GM19452 (cell line): Measurements from ENCODE around the gene ZC2HC1C.

Experiments
- ATAC-seq: cut with Tn5 transposase; IDR thresholded peaks from one replicate; pipeline ENCODE4 v1.9.1; 2021; ENCODE audit not compliant: unreplicated experiment

Gene ZC2HC1C, protein sequence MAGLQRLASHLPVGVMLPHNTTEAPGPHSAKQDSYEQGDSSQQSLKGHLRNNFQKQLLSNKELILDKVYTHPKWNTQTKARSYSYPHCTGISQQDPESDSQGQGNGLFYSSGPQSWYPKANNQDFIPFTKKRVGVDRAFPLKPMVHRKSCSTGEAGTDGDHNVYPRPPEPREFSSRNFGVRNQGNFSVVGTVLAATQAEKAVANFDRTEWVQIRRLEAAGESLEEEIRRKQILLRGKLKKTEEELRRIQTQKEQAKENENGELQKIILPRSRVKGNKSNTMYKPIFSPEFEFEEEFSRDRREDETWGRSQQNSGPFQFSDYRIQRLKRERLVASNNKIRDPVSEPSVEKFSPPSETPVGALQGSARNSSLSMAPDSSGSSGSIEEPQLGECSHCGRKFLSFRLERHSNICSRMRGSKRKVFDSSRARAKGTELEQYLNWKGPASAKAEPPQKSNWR

GRCh38 chr14:75069121-75069810, at the start of gene ZC2HC1C:
Gene ZC2HC1C (plus strand): TSS chr14:75069641. CDS start chr14:75070574, 933 bp downstream.
- ATAC-seq: peak; percentile 75

- ATAC-seq: no peak
These were observed 46.8 kb upstream of the ZC2HC1C start for GRCh38 chr14:75022655-75023054.

- ATAC-seq: no peak
These were observed 46.3 kb upstream of the ZC2HC1C start for GRCh38 chr14:75023108-75023507.

DNA sequence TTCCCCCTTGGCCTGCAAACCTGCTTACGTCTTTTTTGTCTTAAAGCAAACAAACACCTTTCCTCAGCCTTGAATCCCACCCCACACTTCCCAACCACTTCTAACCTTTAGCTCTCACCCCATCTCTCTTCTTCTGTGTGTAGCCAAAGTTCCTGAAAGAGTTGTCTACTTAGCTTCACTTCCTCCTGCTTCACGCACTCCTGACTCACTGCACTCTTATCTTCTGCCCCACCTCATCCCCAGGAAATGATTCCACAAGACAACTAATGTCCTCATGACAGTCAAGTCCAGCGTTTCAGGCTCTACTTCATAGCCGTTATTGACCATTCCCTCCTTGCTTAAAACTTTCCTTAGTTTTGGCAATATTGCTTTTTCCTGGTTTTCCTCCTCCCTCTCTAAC, 44.4 kb upstream of the ZC2HC1C start:
- ATAC-seq: no peak

DNA sequence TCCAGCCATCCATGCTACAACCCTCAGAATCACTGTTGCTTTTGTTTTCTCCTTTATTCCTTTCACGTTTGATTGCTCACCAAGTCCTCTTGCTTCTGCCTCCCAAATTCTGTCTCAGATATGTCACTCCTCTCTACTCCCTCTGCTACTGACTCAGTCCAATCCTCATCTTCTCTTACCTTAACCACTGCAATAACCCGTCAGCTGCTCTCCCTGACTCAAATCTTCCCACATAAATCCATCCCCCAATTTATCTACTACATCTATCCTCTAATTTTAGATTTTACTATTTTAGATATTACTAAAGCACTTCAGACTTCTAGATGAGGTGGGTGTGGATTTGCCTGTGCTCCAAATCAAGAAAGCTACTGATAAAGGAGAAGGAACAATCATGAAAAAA, 43.6 kb upstream of the ZC2HC1C start:
- no peak for ATAC-seq

DNA sequence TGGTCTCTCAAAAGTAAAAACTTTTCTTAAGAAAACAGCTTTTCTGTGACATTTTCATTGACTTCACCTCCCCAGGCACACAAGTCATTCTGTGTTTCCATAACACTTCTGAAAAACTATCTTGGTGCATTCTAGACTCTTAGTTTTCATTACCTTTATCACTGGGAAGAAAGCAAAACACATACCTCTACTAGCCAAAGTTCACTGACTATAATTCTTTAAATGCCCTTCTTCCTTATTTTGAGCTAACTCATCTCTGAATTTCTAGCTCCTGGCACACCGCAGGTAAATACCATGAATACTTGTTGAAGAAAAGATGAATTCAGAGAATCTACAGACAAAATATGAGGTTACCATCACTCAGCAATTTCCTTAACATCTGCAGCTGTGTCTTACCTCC, 39.3 kb upstream of the ZC2HC1C start:
- ATAC-seq: no peak

DNA sequence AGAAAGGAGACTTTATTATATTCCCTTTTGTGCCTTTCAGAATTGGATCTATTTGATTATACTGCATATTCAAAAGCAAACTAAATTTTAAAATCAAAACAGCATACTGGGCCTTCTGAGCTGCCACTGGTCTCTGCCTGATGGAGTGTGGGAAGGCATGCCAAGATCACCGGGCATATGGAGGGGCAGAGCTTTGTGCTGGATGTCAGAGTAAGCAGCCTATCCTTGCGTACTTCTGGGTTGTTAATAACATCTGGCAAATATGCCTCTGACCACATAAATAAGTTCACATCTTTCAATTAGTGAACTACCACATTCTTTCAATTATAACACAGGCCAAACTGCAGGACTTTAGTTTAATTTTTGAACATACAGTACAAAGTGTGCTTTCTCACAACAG, 36.5 kb upstream of the ZC2HC1C start:
- no peak for ATAC-seq

- ATAC-seq: no peak
These were observed 28.9 kb upstream of the ZC2HC1C start for GRCh38 chr14:75040507-75040906.

DNA sequence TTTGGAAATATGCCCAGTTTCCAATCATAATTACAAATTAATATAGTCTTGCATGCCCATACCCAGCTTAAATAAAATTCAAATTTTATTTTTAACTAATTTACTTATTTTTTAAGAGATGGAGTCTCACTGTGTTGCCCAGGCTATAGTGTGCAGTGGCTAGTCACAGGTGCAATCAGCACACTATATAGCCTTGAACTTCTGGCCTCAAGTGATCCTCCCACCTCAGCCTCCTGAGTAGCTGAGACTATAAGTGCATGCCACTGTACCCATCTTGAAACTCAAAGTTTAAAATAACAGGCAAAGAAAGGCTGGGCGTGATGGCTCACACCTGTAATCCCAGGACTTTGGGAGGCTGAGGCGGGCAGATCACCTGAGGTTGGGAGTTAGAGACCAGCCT, 28.5 kb upstream of the ZC2HC1C start:
- no peak for ATAC-seq

- no peak for ATAC-seq
These were observed 27.8 kb upstream of the ZC2HC1C start for GRCh38 chr14:75041613-75042012.

- no peak for ATAC-seq
These were observed 27.4 kb upstream of the ZC2HC1C start for GRCh38 chr14:75042035-75042434.

DNA sequence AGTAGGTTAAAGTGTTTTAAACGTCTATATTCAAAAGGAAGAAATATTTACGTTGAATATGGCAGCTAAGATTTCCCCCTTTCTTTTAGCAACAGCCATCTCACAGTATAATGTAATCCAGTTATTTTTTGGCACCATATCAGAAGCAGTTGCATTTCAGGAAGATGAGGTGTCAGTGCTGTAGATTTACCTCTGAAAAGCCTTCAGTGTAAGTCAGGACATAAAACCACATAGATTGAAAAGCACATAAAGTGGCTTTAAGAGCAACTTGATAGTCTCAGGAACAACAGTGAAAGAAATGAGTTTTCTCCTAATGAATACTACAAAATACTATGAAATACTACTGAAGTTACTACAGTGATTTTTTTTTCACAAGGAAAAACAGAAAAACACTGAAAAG, 25.1 kb upstream of the ZC2HC1C start:
- no peak for ATAC-seq

DNA sequence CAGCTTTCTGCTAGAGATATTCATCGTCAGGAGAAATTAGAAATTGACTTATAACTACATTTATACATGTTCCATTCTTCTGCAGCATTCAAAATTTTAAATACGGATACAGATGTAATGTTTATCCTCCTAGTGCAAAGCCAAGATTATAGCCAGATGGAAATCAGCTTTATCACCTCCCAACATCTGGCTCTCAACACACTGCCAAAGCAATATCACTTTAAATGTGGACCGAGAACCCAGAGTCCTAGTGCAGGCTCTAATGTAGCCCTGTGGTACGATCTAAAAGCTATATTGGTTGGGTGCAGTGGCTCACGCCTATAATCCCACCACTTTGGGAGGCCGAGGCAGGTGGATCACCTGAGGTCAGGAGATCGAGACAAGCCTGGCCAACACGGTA, 24.7 kb upstream of the ZC2HC1C start:
- no peak for ATAC-seq

- ATAC-seq: no peak
These were observed 23.2 kb upstream of the ZC2HC1C start for GRCh38 chr14:75046275-75046674.

DNA sequence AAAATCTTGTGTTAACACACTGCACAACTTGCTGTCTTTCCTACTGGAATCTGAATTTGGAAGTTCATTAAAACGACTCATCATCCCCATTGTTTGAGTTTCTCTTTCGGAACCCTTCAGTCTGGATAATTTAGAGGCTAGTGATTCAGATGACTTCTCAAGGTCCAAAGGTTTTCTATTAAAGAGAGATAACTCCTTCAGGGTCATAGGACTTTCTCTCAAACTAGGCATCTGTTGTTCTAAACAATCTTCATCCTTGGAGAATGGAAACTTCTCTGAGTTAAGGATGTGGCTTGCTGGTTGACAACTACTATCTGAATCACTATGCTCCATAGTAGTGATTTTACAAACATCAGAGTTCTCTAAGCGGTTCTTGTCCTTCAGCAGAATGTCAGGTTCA, 22.5 kb upstream of the ZC2HC1C start:
- no peak for ATAC-seq

- ATAC-seq: no peak
These were observed 21.9 kb upstream of the ZC2HC1C start for GRCh38 chr14:75047506-75047905.

GRCh38 chr14:75048101-75048500, 21.3 kb upstream of the ZC2HC1C start:
- ATAC-seq: no peak

GRCh38 chr14:75049136-75049535, 20.3 kb upstream of the ZC2HC1C start:
- ATAC-seq: no peak

GRCh38 chr14:75049731-75050201, 19.7 kb upstream of the ZC2HC1C start:
- no peak for ATAC-seq

- peak; percentile 67 for ATAC-seq
These were observed 18.4 kb upstream of the ZC2HC1C start, which contains the start of gene MLH3 for GRCh38 chr14:75050852-75051555. Gene MLH3 (minus strand): TSS chr14:75051467. CDS start chr14:75049655, 1,812 bp downstream.

- ATAC-seq: no peak
These were observed 17.9 kb upstream of the ZC2HC1C start for GRCh38 chr14:75051556-75051899.
